Gastroesophageal sphincter (tissue), 3 donors: ENCODE results near the gene IRGQ.

Experiments
- CTCF ChIP-seq, 4 experiments: fragments of 200-600 bp in 2 of 4; fragments of 450-650 bp in 2 of 4; sonication (generic) in 1 of 4; IDR thresholded peaks; one replicate each; pipeline ENCODE4 v1.5.1; 2017 to 2019; ENCODE audit warnings: antibody characterized with exemption in 4 of 4, mild to moderate bottlenecking in 2 of 4, moderate library complexity in 2 of 4
- POLR2A ChIP-seq, 2 donors: fragments of 450-650 bp; IDR thresholded peaks; one replicate each; pipeline ENCODE4 v1.6.1; 2017; ENCODE audit warnings: antibody characterized with exemption in 2 of 2, mild to moderate bottlenecking in 2 of 2, moderate library complexity in 1 of 2

GRCh38 chr19:43564800-43565199 lies 31.1 kb downstream of the IRGQ start:
- TF ChIP-seq CTCF (IDR thresholded peaks at IDR 0.05) = no peak
- TF ChIP-seq POLR2A (IDR thresholded peaks at IDR 0.05) = no peak
